ENCODE data around the gene C4orf54. TPM values are rescaled to one million over a fixed set of nuclear protein-coding genes. Genes with fewer than 3 reads are reported as not detected.

C4orf54 gene
- total RNA-seq, 1 experiment from 2014 or later = not detected

DNA sequence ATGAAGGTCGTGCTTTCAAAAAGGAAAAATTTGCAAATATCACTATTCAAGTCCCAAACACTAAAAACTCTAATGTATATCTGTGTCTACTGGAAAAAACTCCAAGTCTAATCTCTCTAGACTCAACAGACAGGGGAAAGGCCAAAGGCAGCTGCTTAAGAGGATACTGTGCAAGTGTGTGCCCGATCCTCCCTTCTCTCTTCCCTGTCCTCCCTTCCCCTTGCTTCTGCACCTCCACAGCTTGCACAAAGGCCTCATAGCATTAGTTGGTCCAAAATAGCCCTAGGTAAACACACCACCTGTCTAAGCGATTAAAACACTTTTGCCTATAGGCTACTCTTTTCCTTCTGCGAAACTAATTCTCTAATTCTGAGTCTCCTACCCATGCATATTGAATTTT lies 10.6 kb downstream of the C4orf54 start:
- Histone ChIP-seq H2BK12ac (ENCODE audit: insufficient read length, low read depth, low read length) (no peak overlapping the region), H3K4ac (ENCODE audit: low read depth, low read length) (no peak overlapping the region), H3K4me1 (ENCODE audit: insufficient read depth, low read length) (peaks cover 9% of the 10 kb centered on the region; the same call in 1 of the 2 replicates), H3K27me3 (ENCODE audit: insufficient read depth, low read length) (peaks cover 3% of the 10 kb centered on the region; the same call in 1 of the 2 replicates), H3K23ac (ENCODE audit: insufficient read length, low read depth, low read length) (no peak overlapping the region), H4K8ac (replicated peaks; ENCODE audit: insufficient read length, low read depth, low read length) (no peak overlapping the region), H3K14ac (ENCODE audit: insufficient read depth, low read length) (no peak overlapping the region), H2BK120ac (ENCODE audit: low read depth, low read length, poor library complexity, severe bottlenecking) (no peak overlapping the region), H3T11ph (ENCODE audit: low read length) (no peak overlapping the region), H4K5ac (ENCODE audit: insufficient read length, low read depth, low read length) (no peak overlapping the region), H3K79me1 (ENCODE audit: insufficient read depth, low read depth, low read length, poor library complexity, severe bottlenecking) (no peaks in the 10 kb centered on the region), H3K56ac (ENCODE audit: insufficient read length, low read depth, low read length) (no peak overlapping the region), H3K4me2 (ENCODE audit: insufficient read depth, insufficient read length, low read length) (no peak overlapping the region), H3K23me2 (ENCODE audit: insufficient read length, low read depth, low read length, poor library complexity, severe bottlenecking) (no peaks in the 10 kb centered on the region), H2AK5ac (ENCODE audit: insufficient read length, low read length) (no peak overlapping the region), H3K27ac (ENCODE audit: insufficient read length, low read depth, low read length) (no peak overlapping the region), H2BK5ac (ENCODE audit: insufficient read length, low read length) (no peak overlapping the region), H3K9ac (ENCODE audit: extremely low read depth, insufficient read length, low read length) (no peak overlapping the region), H3K9me3 (ENCODE audit: control insufficient read depth, low read depth, low read length) (no peaks in the 10 kb centered on the region), H4K20me1 (ENCODE audit: control insufficient read depth, insufficient read depth, insufficient read length) (no peaks in the 10 kb centered on the region), H2BK15ac (ENCODE audit: low read depth, low read length) (no peak overlapping the region), H3K18ac (ENCODE audit: insufficient read length, low read depth, low read length) (no peak overlapping the region), H3K79me2 (ENCODE audit: insufficient read depth, low read length) (no peaks in the 10 kb centered on the region), H2AFZ (ENCODE audit: low read length) (no peak overlapping the region), H2BK20ac (ENCODE audit: low read depth, low read length, poor library complexity, severe bottlenecking) (no peak overlapping the region), H4K91ac (ENCODE audit: insufficient read length, low read depth, low read length) (no peak overlapping the region)
- peaks cover 84% of the 10 kb centered on the region for H3K27me3 Mint-ChIP-seq (ENCODE audit: low read depth)
- no peaks in the 10 kb centered on the region; a peak in 2 of 5 replicates for H3K9me3 Mint-ChIP-seq
- no CpG with 5 or more reads among the region's 4 CpGs for WGBS (ENCODE audit: extremely low coverage, insufficient read length, low lambda C conversion rate)
- no peak overlapping the region for H3K4me3 Mint-ChIP-seq
- no peak overlapping the region for H3K27ac Mint-ChIP-seq
- peaks cover 30 to 46% of the 10 kb centered on the region in 2 experiments for H3K4me1 Mint-ChIP-seq
- TF ChIP-seq, protein P1, sequence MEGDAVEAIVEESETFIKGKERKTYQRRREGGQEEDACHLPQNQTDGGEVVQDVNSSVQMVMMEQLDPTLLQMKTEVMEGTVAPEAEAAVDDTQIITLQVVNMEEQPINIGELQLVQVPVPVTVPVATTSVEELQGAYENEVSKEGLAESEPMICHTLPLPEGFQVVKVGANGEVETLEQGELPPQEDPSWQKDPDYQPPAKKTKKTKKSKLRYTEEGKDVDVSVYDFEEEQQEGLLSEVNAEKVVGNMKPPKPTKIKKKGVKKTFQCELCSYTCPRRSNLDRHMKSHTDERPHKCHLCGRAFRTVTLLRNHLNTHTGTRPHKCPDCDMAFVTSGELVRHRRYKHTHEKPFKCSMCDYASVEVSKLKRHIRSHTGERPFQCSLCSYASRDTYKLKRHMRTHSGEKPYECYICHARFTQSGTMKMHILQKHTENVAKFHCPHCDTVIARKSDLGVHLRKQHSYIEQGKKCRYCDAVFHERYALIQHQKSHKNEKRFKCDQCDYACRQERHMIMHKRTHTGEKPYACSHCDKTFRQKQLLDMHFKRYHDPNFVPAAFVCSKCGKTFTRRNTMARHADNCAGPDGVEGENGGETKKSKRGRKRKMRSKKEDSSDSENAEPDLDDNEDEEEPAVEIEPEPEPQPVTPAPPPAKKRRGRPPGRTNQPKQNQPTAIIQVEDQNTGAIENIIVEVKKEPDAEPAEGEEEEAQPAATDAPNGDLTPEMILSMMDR (conservative IDR thresholded peaks at IDR 0.05) = no peak
- no peaks in the 10 kb centered on the region for H3K36me3 Mint-ChIP-seq (ENCODE audit: insufficient read depth in 1 of 3, low read depth in 3 of 3)
- no peak for DNase-seq

Data from H9 (cell line).